ENCODE data around the gene DCAF5. TPM values are rescaled to one million over a fixed set of nuclear protein-coding genes. Genes with fewer than 3 reads are reported as not detected.

DCAF5 gene
- total RNA-seq, 1 donor from 2014 or later: 48.6 TPM

- Histone ChIP-seq H3K36me3 (peaks cover 0 to 19% of the 10 kb centered on the region in 2 donors), H3K27ac (no peak overlapping the region)
- no peak for DNase-seq (ENCODE audit: extremely low spot score in 2 of 2)
Measured at GRCh38 chr14:69073915-69074314, 79.0 kb downstream of the DCAF5 start.

DNA sequence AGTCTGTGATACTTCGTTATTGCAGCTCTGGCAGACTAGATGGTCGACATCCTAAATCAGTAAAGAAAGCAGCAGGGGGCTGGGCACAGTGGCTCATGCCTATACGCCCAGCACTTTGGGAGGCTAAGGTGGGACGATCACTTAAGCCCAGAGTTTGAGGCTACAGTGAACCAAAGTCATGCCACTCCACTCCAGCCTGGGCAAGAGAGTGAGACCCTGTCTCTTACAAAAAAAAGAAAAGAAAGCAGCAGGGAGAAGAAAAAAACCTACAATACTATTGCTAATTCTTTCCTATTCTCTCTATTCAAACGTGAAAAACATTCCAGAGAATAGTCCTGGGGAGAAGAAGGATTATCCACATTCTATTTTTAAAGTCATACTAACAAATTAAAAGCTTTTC lies 79.5 kb downstream of the DCAF5 start:
- no peak for DNase-seq (ENCODE audit: extremely low spot score in 2 of 2)
- H3K36me3 ChIP-seq: peaks cover 0 to 19% of the 10 kb centered on the region in 2 donors

More at GRCh38 chr14:69073915-69074314, 79.0 kb downstream of the DCAF5 start:
- H3K9me3 ChIP-seq: no peaks in the 10 kb centered on the region
- peaks cover 13% of the 10 kb centered on the region for H3K4me1 ChIP-seq
- TF ChIP-seq CTCF (IDR thresholded peaks at IDR 0.05): no peak
- TF ChIP-seq POLR2AphosphoS5 (IDR thresholded peaks at IDR 0.05; ENCODE audit: insufficient read depth in 1 of 2, low read depth in 1 of 2): no peak
- H3K4me3 ChIP-seq: no peak overlapping the region
- intact Hi-C loops (cut with DNase I): no loop called here
- no peaks in the 10 kb centered on the region for H3K27me3 ChIP-seq

GRCh38 chr14:69072584-69072983 lies 80.3 kb downstream of the DCAF5 start:
- H3K36me3 ChIP-seq: peaks cover 0 to 19% of the 10 kb centered on the region in 2 donors
- TF ChIP-seq POLR2A (IDR thresholded peaks at IDR 0.05) (no peak), POLR2AphosphoS5 (IDR thresholded peaks at IDR 0.05; ENCODE audit: insufficient read depth in 1 of 2, low read depth in 1 of 2) (no peak), CTCF (IDR thresholded peaks at IDR 0.05) (no peak)

More for the DNA sequence above, 79.5 kb downstream of the DCAF5 start:
- TF ChIP-seq POLR2AphosphoS5 (IDR thresholded peaks at IDR 0.05; ENCODE audit: insufficient read depth in 1 of 2, low read depth in 1 of 2): no peak
- TF ChIP-seq CTCF (IDR thresholded peaks at IDR 0.05): no peak
- no peak for TF ChIP-seq POLR2A (IDR thresholded peaks at IDR 0.05)
- H3K27me3 ChIP-seq: no peaks in the 10 kb centered on the region
- no peaks in the 10 kb centered on the region for H3K9me3 ChIP-seq
- no peak overlapping the region for H3K4me3 ChIP-seq
- H3K4me1 ChIP-seq: peaks cover 8% of the 10 kb centered on the region
- no peak overlapping the region for H3K27ac ChIP-seq
- intact Hi-C loops (cut with DNase I): no loop called here

DNA sequence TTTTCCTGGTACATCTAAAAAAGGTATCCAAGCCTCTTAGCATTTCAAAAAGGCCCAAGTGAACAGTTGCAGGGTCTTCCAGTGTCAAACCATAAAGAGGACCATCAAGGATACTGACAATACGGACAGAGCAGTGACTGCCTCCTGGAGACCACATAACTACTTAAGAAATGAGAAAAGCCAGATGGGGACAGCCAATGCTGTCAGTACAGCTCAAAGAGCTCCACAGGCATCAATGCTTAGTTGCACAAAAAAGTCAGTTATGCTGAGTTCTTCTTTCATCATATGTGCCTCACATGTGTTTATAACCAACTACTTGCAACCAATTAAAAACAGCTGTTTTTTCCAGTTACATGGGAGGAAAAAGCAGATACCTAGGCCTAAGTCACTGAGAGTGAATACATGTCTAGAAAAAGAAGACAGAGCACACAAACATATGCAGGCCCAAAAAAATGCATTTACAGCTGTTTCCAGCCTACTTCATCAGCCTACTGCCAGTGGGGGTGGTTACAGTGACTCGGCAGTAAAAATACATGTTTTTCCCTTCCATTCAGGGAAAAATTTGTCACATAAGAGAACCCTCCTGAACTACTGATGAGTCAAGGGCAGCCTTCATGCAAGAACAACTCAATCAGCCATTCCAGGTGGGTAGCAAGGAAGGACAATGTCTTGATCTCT lies 84.0 kb downstream of the DCAF5 start:
- Histone ChIP-seq H3K9me3 (no peaks in the 10 kb centered on the region), H3K4me1 (no peaks in the 10 kb centered on the region), H3K36me3 (peaks cover 0 to 15% of the 10 kb centered on the region in 2 donors), H3K27me3 (no peaks in the 10 kb centered on the region), H3K4me3 (no peak overlapping the region), H3K27ac (peak overlapping the region; percentile 33)
- intact Hi-C loops (cut with DNase I): no loop called here
- DNase-seq (ENCODE audit: extremely low spot score in 2 of 2): no peak
- no peak for TF ChIP-seq CTCF (IDR thresholded peaks at IDR 0.05)
- no peak for TF ChIP-seq POLR2AphosphoS5 (IDR thresholded peaks at IDR 0.05; ENCODE audit: insufficient read depth in 1 of 2, low read depth in 1 of 2)
- TF ChIP-seq POLR2A (IDR thresholded peaks at IDR 0.05): no peak

More at GRCh38 chr14:69072584-69072983, 80.3 kb downstream of the DCAF5 start:
- H3K4me1 ChIP-seq: peaks cover 3% of the 10 kb centered on the region
- H3K4me3 ChIP-seq: no peak overlapping the region
- no peaks in the 10 kb centered on the region for H3K27me3 ChIP-seq
- H3K27ac ChIP-seq: no peak overlapping the region
- H3K9me3 ChIP-seq: no peaks in the 10 kb centered on the region
- intact Hi-C loops (cut with DNase I): no loop called here
- DNase-seq (ENCODE audit: extremely low spot score in 2 of 2): no peak

All from vagina (tissue), 2 donors.